Left kidney (tissue), 2 donors: ENCODE measurements around the gene CTNNBL1. TPM values are rescaled to one million over a fixed set of nuclear protein-coding genes. Genes with fewer than 3 reads are reported as not detected.

ENCODE experiments used
- DNase-seq: peaks from one replicate; pipeline ENCODE4 v3.0.0-alpha.2; 2013
- polyA plus RNA-seq: library from polyadenylated mRNA; unstranded; fragments of 120-200 nt; gene quantifications from one replicate; pipeline ENCODE4 v1.2.1, GENCODE V29; 2013; ENCODE audit not compliant: insufficient read length

Gene CTNNBL1
- polyA plus RNA-seq, 1 donor = 51.5 TPM

GRCh38 chr20:37878835-37879599 lies 185.2 kb downstream of the CTNNBL1 start:
- no peak for DNase-seq

DNA sequence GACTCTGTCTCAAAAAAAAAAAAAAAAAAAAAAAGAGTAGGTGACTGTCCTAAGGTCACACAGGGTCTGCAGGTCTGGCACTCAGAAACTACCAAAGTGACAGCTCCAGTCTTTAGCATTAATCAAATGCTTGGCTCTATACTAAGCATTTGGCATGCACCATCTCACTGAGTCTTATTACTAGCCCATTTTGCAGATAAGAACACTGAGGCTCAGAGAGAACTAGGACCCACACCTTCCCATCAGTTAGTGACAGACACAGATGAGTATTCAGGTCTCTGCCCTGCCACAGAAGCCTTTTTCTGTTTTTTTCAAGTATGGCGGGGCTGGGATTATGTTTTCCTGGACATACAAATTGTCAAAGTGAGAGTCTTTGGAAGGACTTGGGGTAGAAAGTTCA lies 186.0 kb downstream of the CTNNBL1 start:
- DNase-seq = no peak

DNA sequence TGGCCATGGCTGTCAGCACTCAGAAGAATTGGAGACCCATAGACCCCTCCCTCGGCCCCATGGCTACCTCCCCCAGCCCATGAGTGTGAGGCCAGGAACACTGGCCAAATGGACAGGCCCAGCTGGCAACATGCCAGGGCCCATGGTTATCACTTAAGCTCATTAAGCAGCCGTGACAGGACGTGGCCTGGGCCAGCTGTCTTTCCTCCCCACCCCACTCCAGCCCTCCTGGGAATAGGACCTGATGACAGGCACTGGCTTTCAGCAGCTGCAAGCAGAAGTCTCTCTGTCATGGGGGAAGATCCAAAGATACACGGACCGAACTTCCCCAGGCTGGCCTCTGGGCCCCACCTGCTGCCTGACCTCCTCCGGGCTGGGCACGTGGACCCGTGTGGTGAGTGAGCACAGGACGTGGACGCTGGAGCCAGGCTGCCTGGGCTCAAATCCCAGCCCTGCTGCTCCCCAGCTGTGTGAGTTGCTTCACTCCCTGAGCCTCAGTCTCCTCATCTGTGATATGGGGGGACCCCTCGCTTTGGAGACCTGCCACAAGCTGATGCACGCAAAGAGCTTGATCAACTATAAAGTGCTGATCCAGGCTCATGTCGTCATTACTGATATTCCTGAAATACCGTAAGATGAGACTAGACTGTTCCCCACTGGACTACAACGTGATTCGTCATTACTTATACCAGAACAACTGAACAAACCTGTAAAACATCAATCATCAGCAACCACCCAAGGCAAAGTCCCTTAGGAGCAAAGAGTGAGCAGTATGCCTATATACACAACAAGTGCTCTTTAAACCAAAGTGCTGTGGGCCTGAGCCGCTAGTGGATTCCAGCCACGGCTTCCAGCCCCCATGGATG lies 187.1 kb downstream of the CTNNBL1 start:
- DNase-seq = no peak

- no peak for DNase-seq
Observed at GRCh38 chr20:37881601-37882343, 187.9 kb downstream of the CTNNBL1 start.

- DNase-seq = no peak
Observed at GRCh38 chr20:37882961-37883712, 189.3 kb downstream of the CTNNBL1 start.

GRCh38 chr20:37885042-37885441 lies 191.2 kb downstream of the CTNNBL1 start:
- DNase-seq = no peak

DNA sequence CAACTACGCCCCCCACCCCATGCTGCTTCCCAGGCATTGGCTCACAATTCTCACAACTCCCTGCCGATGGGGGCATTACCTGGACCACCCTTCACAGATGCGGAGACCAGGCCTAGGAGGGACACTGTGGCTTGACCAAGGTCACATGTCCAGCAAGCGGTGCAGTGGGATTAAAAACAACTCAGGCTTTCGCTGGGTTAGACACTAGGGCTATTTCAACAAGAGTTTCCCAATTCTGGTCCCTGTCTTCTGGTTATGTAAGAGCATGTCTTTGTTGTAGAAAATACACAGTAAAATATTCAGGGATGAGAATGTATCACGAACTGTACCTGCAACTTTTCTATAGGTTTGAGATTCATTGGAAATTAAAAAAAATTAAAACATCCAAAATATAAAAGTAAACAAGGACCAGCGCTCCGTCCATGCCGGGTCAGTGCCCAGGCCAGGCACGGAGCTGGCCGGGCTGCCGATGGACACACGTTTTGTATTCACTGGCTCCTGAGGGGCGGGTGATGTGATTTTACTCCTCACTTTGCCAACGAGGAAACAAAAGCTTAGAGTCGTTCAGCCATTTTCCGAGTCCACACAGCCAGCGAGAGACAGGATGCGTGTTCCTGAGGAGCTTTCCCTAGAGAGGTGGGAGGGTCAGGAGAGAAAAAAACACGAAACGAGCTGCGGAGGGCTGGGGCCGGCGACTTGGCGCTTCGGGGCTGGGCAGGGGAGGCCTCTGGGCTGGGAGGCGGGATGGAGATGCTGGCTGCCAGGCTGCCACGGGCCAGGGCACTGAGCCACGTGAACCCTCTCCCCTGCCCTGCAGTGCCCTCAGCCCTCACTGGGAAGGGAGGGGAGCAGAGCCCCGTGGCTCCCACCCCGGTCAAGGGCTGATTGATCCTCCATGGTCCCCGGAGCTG lies 192.0 kb downstream of the CTNNBL1 start:
- no peak for DNase-seq

GRCh38 chr20:37886851-37887297 lies 193.0 kb downstream of the CTNNBL1 start:
- DNase-seq = no peak

DNA sequence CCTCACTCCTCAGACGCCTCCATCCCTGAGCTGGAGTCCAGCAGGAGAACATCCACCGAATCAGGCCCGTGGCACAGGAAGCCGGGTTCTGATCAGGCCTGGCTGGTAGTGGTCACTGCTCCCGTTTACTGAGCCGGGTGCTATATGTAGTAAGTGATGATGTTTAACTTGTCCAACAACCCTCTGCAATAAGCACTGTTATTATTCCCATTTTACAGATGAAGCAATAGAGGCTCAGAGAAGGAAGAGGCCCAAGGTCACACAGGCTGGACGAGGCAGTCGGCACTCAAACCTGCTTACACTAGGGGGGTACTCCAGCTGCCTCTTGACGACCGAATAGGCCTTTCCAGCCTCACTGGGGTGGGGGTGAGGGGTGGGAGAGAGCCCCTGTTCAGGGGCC lies 194.8 kb downstream of the CTNNBL1 start:
- no peak for DNase-seq

DNA sequence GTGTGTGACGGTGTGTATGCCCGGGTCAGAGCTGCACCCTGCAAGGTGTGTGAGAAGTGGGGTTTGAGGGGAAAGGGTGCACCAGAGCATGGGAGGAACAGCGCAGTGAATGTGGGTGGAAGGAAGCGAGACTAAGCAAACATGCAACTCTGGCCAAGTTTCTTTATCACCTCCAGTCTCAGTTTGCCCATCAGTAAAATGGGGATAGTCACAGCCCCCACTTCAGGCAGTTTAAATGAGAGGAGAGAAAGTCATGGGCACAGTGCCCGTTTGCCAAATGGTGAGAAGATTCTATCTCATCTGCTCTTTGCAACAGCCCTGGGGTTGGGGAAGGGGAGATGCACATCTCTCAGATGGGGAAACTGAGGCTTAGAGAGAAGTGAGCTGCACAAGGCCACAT lies 196.3 kb downstream of the CTNNBL1 start:
- no peak for DNase-seq

- DNase-seq = no peak
Observed at GRCh38 chr20:37890643-37891042, 196.8 kb downstream of the CTNNBL1 start.

- DNase-seq = no peak
Observed at GRCh38 chr20:37892001-37892400, 198.2 kb downstream of the CTNNBL1 start.

- no peak for DNase-seq
Observed at GRCh38 chr20:37893566-37894241, 199.9 kb downstream of the CTNNBL1 start.

DNA sequence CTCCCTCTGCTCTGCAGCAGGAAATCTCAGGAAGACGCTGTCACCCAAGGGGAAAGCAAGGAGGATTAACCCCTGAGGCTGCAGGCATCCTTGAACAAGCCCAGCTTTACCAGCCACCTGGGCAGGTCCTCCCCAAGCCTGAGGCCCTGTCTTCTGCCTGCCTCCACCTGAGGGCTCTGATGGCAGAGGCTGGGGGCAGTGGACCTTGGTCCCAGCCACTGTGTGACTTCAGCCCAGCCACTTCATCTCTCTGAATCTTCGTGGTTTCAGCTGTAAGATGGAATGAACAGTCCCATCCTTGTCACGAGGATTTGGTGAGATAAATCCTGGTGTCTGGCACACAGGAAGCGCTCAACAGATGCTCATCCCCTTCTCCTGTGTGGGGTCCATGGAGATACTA lies 200.6 kb downstream of the CTNNBL1 start:
- no peak for DNase-seq

DNA sequence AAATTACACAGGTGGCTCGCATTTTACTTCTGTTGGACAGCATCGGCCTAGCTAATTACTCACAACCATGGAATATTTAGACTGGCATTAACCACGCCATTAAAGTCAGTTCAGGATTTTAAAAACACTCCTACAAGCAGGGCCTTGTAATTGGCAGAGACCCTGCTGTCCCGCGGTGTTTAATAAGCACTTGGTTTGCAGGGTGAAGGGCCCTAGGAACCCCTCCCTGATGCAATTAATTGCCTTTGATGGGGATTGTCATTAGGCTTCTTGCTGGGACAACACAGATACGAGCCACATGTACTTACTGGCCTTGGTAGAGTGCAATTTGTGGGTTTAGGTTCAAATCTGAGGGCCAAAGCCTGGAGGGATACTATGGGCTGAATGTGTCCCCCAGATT lies 201.3 kb downstream of the CTNNBL1 start:
- DNase-seq = no peak

GRCh38 chr20:37896932-37897548 lies 203.2 kb downstream of the CTNNBL1 start:
- DNase-seq = no peak

GRCh38 chr20:37898233-37899104 lies 204.6 kb downstream of the CTNNBL1 start:
- DNase-seq = no peak
